GM21737 (cell line): ENCODE measurements around the gene PIGO.
A peak's percentile ranks its signal among the peaks of the same experiment; 100 is the strongest.

Experiments used
- ATAC-seq: cut with Tn5 transposase; IDR thresholded peaks from one replicate; pipeline ENCODE4 v1.9.1; 2021; ENCODE audit warnings: mild to moderate bottlenecking, moderate library complexity; ENCODE audit not compliant: unreplicated experiment

PIGO gene

GRCh38 chr9:35096035-35096849 lies at the start of gene PIGO:
Gene PIGO (minus strand): TSS chr9:35096591. CDS start chr9:35095565, 1,026 bp downstream.
- ATAC-seq: peak; percentile 81

GRCh38 chr9:35142037-35142436 lies 45.6 kb upstream of the PIGO start:
- no peak for ATAC-seq

GRCh38 chr9:35140093-35140492 lies 43.7 kb upstream of the PIGO start:
- no peak for ATAC-seq

GRCh38 chr9:35136866-35137265 lies 40.5 kb upstream of the PIGO start:
- no peak for ATAC-seq

- no peak for ATAC-seq
These were observed 39.6 kb upstream of the PIGO start for GRCh38 chr9:35135988-35136387.

- no peak for ATAC-seq
These were observed 38.5 kb upstream of the PIGO start for GRCh38 chr9:35134920-35135319.

GRCh38 chr9:35116898-35117551 lies 20.6 kb upstream of the PIGO start:
- peak; percentile 40 for ATAC-seq

- no peak for ATAC-seq
These were observed 20.1 kb upstream of the PIGO start for GRCh38 chr9:35116539-35116897.

GRCh38 chr9:35115680-35116538 lies 19.5 kb upstream of the PIGO start, which contains the start of gene ATOSB:
Gene ATOSB (minus strand): TSS chr9:35115862. CDS start chr9:35108274, 7,588 bp downstream.
- peak; percentile 52 for ATAC-seq

- ATAC-seq: no peak
These were observed 18.6 kb upstream of the PIGO start for GRCh38 chr9:35114840-35115628.

- peak; percentile 17 for ATAC-seq
These were observed 17.9 kb upstream of the PIGO start for GRCh38 chr9:35114113-35114839.

- no peak for ATAC-seq
These were observed 16.0 kb upstream of the PIGO start for GRCh38 chr9:35112257-35113020.

GRCh38 chr9:35111001-35111933 lies 14.9 kb upstream of the PIGO start:
- peak; percentile 71 for ATAC-seq

- ATAC-seq: no peak
These were observed 14.0 kb upstream of the PIGO start for GRCh38 chr9:35110327-35110761.

GRCh38 chr9:35108946-35109575 lies 12.7 kb upstream of the PIGO start:
- no peak for ATAC-seq

- ATAC-seq: no peak
These were observed 12.1 kb upstream of the PIGO start for GRCh38 chr9:35108461-35108860.
